Central memory CD8-positive, alpha-beta T cell (primary cell): ENCODE data around the gene HOXB1.

ENCODE experiments used
- ATAC-seq: fragments of 150-1000 bp; cut with Tn5 transposase; replicated peaks from 2 replicates; pipeline ENCODE4 v1.10.0; 2022; ENCODE audit warnings: mild to moderate bottlenecking, moderate FRiP score, moderate number of reproducible peaks; ENCODE audit not compliant: poor library complexity, severe bottlenecking; ENCODE audit errors: extremely low read depth
- DNase-seq, 2 donors: peaks; one replicate each; pipeline ENCODE4 v3.0.0; 2021; ENCODE audit warnings: low spot score in 2 of 2
- H3K27ac Mint-ChIP-seq: one replicate; pipeline ENCODE4 v1.8.0; 2022; ENCODE audit warnings: low read depth, mild to moderate bottlenecking, moderate library complexity, mixed read lengths
- H3K27me3 Mint-ChIP-seq: one replicate; pipeline ENCODE4 v1.8.0; 2022; ENCODE audit warnings: mixed read lengths
- H3K36me3 Mint-ChIP-seq: one replicate; pipeline ENCODE4 v1.8.0; 2022; ENCODE audit warnings: mild to moderate bottlenecking, moderate library complexity, mixed read lengths; ENCODE audit not compliant: insufficient read depth
- H3K4me1 Mint-ChIP-seq: one replicate; pipeline ENCODE4 v1.8.0; 2022; ENCODE audit warnings: mixed read lengths
- H3K4me3 Mint-ChIP-seq: one replicate; pipeline ENCODE4 v1.8.0; 2022; ENCODE audit warnings: mild to moderate bottlenecking, moderate library complexity, mixed read lengths
- H3K9me3 Mint-ChIP-seq: one replicate; pipeline ENCODE4 v1.8.0; 2022; ENCODE audit warnings: mixed read lengths

HOXB1 gene

GRCh38 chr17:48571826-48572417 lies 41.1 kb upstream of the HOXB1 start:
- Mint-ChIP-seq H3K4me1 (peaks cover 11% of the 10 kb centered on the region), H3K27me3 (no peaks in the 10 kb centered on the region), H3K4me3 (no peak overlapping the region), H3K9me3 (no peaks in the 10 kb centered on the region), H3K36me3 (peaks cover 9% of the 10 kb centered on the region), H3K27ac (no peak overlapping the region)
- ATAC-seq (no peak), DNase-seq (no peak)

GRCh38 chr17:48571024-48571818 lies 40.4 kb upstream of the HOXB1 start:
- Mint-ChIP-seq H3K27me3 (no peaks in the 10 kb centered on the region), H3K4me3 (no peak overlapping the region)
- no peak for DNase-seq

GRCh38 chr17:48570325-48571023 lies 39.7 kb upstream of the HOXB1 start:
- Mint-ChIP-seq H3K27me3 (no peaks in the 10 kb centered on the region), H3K4me3 (no peak overlapping the region), H3K9me3 (no peaks in the 10 kb centered on the region), H3K36me3 (peaks cover 9% of the 10 kb centered on the region), H3K4me1 (peaks cover 11% of the 10 kb centered on the region), H3K27ac (no peak overlapping the region)
- DNase-seq (no peak), ATAC-seq (no peak)

More at GRCh38 chr17:48571024-48571818, 40.4 kb upstream of the HOXB1 start:
- Mint-ChIP-seq H3K9me3 (no peaks in the 10 kb centered on the region), H3K4me1 (peaks cover 11% of the 10 kb centered on the region), H3K36me3 (peaks cover 9% of the 10 kb centered on the region), H3K27ac (no peak overlapping the region)
- ATAC-seq = no peak

- no peak overlapping the region for H3K27ac Mint-ChIP-seq
- no peaks in the 10 kb centered on the region for H3K27me3 Mint-ChIP-seq
- H3K36me3 Mint-ChIP-seq = peaks cover 9% of the 10 kb centered on the region
- DNase-seq (no peak), ATAC-seq (no peak)
- peaks cover 11% of the 10 kb centered on the region for H3K4me1 Mint-ChIP-seq
- no peaks in the 10 kb centered on the region for H3K9me3 Mint-ChIP-seq
- no peak overlapping the region for H3K4me3 Mint-ChIP-seq
Measured at GRCh38 chr17:48569674-48570324, 39.0 kb upstream of the HOXB1 start.

- Mint-ChIP-seq H3K27ac (no peak overlapping the region), H3K4me3 (no peak overlapping the region), H3K27me3 (no peaks in the 10 kb centered on the region), H3K36me3 (peaks cover 9% of the 10 kb centered on the region), H3K9me3 (no peaks in the 10 kb centered on the region), H3K4me1 (peaks cover 11% of the 10 kb centered on the region)
- DNase-seq = no peak
- ATAC-seq = no peak
Measured at GRCh38 chr17:48569240-48569582, 38.4 kb upstream of the HOXB1 start.

GRCh38 chr17:48568499-48569239 lies 37.9 kb upstream of the HOXB1 start:
- ATAC-seq = no peak
- H3K4me3 Mint-ChIP-seq = no peak overlapping the region
- peaks cover 9% of the 10 kb centered on the region for H3K36me3 Mint-ChIP-seq
- no peaks in the 10 kb centered on the region for H3K9me3 Mint-ChIP-seq
- DNase-seq = no peak
- no peaks in the 10 kb centered on the region for H3K27me3 Mint-ChIP-seq
- H3K4me1 Mint-ChIP-seq = peaks cover 10% of the 10 kb centered on the region
- H3K27ac Mint-ChIP-seq = no peak overlapping the region

GRCh38 chr17:48567646-48568354 lies 37.0 kb upstream of the HOXB1 start:
- Mint-ChIP-seq H3K27ac (no peak overlapping the region), H3K27me3 (no peaks in the 10 kb centered on the region), H3K36me3 (peaks cover 9% of the 10 kb centered on the region), H3K4me1 (peaks cover 5% of the 10 kb centered on the region), H3K9me3 (no peaks in the 10 kb centered on the region), H3K4me3 (no peak overlapping the region)
- ATAC-seq (no peak), DNase-seq (no peak)

GRCh38 chr17:48567209-48567608 lies 36.4 kb upstream of the HOXB1 start:
- ATAC-seq (no peak), DNase-seq (no peak)
- H3K9me3 Mint-ChIP-seq = no peaks in the 10 kb centered on the region
- no peak overlapping the region for H3K4me3 Mint-ChIP-seq
- H3K4me1 Mint-ChIP-seq = peaks cover 5% of the 10 kb centered on the region
- no peaks in the 10 kb centered on the region for H3K27me3 Mint-ChIP-seq
- no peak overlapping the region for H3K27ac Mint-ChIP-seq
- H3K36me3 Mint-ChIP-seq = peaks cover 9% of the 10 kb centered on the region

GRCh38 chr17:48566717-48567116 lies 35.9 kb upstream of the HOXB1 start:
- no peaks in the 10 kb centered on the region for H3K9me3 Mint-ChIP-seq
- H3K4me1 Mint-ChIP-seq = peaks cover 8% of the 10 kb centered on the region
- H3K4me3 Mint-ChIP-seq = no peak overlapping the region
- H3K27me3 Mint-ChIP-seq = no peaks in the 10 kb centered on the region
- ATAC-seq (no peak), DNase-seq (no peak)
- H3K27ac Mint-ChIP-seq = no peak overlapping the region
- H3K36me3 Mint-ChIP-seq = peaks cover 9% of the 10 kb centered on the region

- no peaks in the 10 kb centered on the region for H3K9me3 Mint-ChIP-seq
- H3K27ac Mint-ChIP-seq = no peak overlapping the region
- no peaks in the 10 kb centered on the region for H3K27me3 Mint-ChIP-seq
- H3K36me3 Mint-ChIP-seq = peaks cover 4% of the 10 kb centered on the region
- no peak overlapping the region for H3K4me3 Mint-ChIP-seq
- ATAC-seq (no peak), DNase-seq (no peak)
- H3K4me1 Mint-ChIP-seq = peaks cover 13% of the 10 kb centered on the region
Measured at GRCh38 chr17:48565925-48566710, 35.3 kb upstream of the HOXB1 start.

GRCh38 chr17:48565022-48565554 lies 34.3 kb upstream of the HOXB1 start:
- DNase-seq (no peak), ATAC-seq (no peak)
- Mint-ChIP-seq H3K4me3 (no peak overlapping the region), H3K27me3 (no peaks in the 10 kb centered on the region), H3K27ac (no peak overlapping the region), H3K9me3 (no peaks in the 10 kb centered on the region), H3K4me1 (peaks cover 13% of the 10 kb centered on the region), H3K36me3 (peaks cover 4% of the 10 kb centered on the region)
